Activated CD8-positive, alpha-beta memory T cell treated with anti-CD3 and anti-CD28 coated beads, Interleukin-2, amount 50 U/mL, for 1 hour (primary cell): ENCODE data around the gene NIM1K.
"Not testable (repeated sequence)": the region's sequence is repeated elsewhere in the genome, so short reads cannot be mapped to it uniquely, and the experiment has no call there.

Experiments
- DNase-seq: peaks from one replicate; pipeline ENCODE4 v3.0.0-alpha.2; 2020; ENCODE audit errors: extremely low read depth

NIM1K gene

GRCh38 chr5:43230707-43231106 is 38.7 kb downstream of the NIM1K start:
- no peak for DNase-seq

- DNase-seq = no peak
Measured at GRCh38 chr5:43231977-43232376, 40.0 kb downstream of the NIM1K start.

- no peak for DNase-seq
Measured at GRCh38 chr5:43232943-43233833, 41.2 kb downstream of the NIM1K start.

GRCh38 chr5:43233946-43234345 is 41.9 kb downstream of the NIM1K start:
- DNase-seq = no peak

- no peak for DNase-seq
Measured at GRCh38 chr5:43236653-43237355, 44.8 kb downstream of the NIM1K start.

- DNase-seq = no peak
Measured at GRCh38 chr5:43242196-43242595, 50.2 kb downstream of the NIM1K start.

- no peak for DNase-seq
Measured at GRCh38 chr5:43243270-43243669, 51.2 kb downstream of the NIM1K start.

GRCh38 chr5:43244823-43245565 is 53.0 kb downstream of the NIM1K start:
- DNase-seq = no peak

GRCh38 chr5:43245724-43246385 is 53.8 kb downstream of the NIM1K start:
- no peak for DNase-seq

GRCh38 chr5:43251754-43252153 is 59.7 kb downstream of the NIM1K start:
- DNase-seq = no peak

GRCh38 chr5:43255704-43256103 is 63.7 kb downstream of the NIM1K start:
- DNase-seq = no peak

GRCh38 chr5:43256261-43256966 is 64.4 kb downstream of the NIM1K start:
- no peak for DNase-seq

GRCh38 chr5:43258116-43258515 is 66.1 kb downstream of the NIM1K start:
- DNase-seq = no peak

GRCh38 chr5:43262269-43262668 is 70.2 kb downstream of the NIM1K start:
- DNase-seq = not testable (repeated sequence)

- no peak for DNase-seq
Measured at GRCh38 chr5:43268188-43268820, 76.3 kb downstream of the NIM1K start.

GRCh38 chr5:43270645-43271044 is 78.6 kb downstream of the NIM1K start:
- DNase-seq = no peak

GRCh38 chr5:43273552-43273951 is 81.5 kb downstream of the NIM1K start:
- DNase-seq = no peak

GRCh38 chr5:43274435-43275114 is 82.5 kb downstream of the NIM1K start:
- DNase-seq = no peak

- no peak for DNase-seq
Measured at GRCh38 chr5:43275391-43275790, 83.4 kb downstream of the NIM1K start.
